Esophagus muscularis mucosa (tissue), 4 donors: ENCODE results near the gene NAT9.

Source experiments
- CTCF ChIP-seq, 3 experiments: fragments of 200-600 bp in 2 of 3; fragments of 450-650 bp in 1 of 3; sonication (generic) in 2 of 3; IDR thresholded peaks; one replicate each; pipeline ENCODE4 v1.5.1; 2017 to 2019; ENCODE audit warnings: antibody characterized with exemption in 3 of 3, mild to moderate bottlenecking in 2 of 3, moderate library complexity in 1 of 3
- EP300 ChIP-seq: sonication (generic); formaldehyde crosslinking; IDR thresholded peaks from one replicate; pipeline ENCODE4 v1.6.1; 2017; ENCODE audit warnings: antibody characterized with exemption
- POLR2A ChIP-seq: fragments of 450-650 bp; IDR thresholded peaks from one replicate; pipeline ENCODE4 v1.6.1; 2017; ENCODE audit warnings: antibody characterized with exemption, moderate library complexity, mild to moderate bottlenecking, low read depth
- POLR2AphosphoS5 ChIP-seq, 2 donors: sonication (generic); formaldehyde crosslinking; IDR thresholded peaks; one replicate each; pipeline ENCODE4 v1.6.1; 2017; ENCODE audit warnings: antibody characterized with exemption in 2 of 2

- TF ChIP-seq CTCF (IDR thresholded peaks at IDR 0.05): no peak
- TF ChIP-seq POLR2A: no peak
- no peak for TF ChIP-seq POLR2AphosphoS5 (IDR thresholded peaks at IDR 0.05)
- no peak for TF ChIP-seq EP300
These were observed 42.6 kb downstream of the NAT9 start for GRCh38 chr17:74733365-74734122.
